Stimulated activated CD4-positive, alpha-beta T cell treated with anti-CD3 and anti-CD28 coated beads, Interleukin-15, amount 100 ng/mL, for 24 hours (primary cell): ENCODE results near the gene NUP62.

Source experiments
- DNase-seq: peaks from one replicate; pipeline ENCODE4 v3.0.0-alpha.2; 2020

NUP62 gene

GRCh38 chr19:49864890-49865289 is 64.4 kb downstream of the NUP62 start:
- no peak for DNase-seq

- DNase-seq: no peak
These were observed 65.4 kb downstream of the NUP62 start for GRCh38 chr19:49863935-49864320.

- no peak for DNase-seq
These were observed 65.9 kb downstream of the NUP62 start for GRCh38 chr19:49863254-49863934.

GRCh38 chr19:49862391-49863253 is 66.7 kb downstream of the NUP62 start:
- peak; percentile 44 for DNase-seq

- DNase-seq: no peak
These were observed 67.5 kb downstream of the NUP62 start for GRCh38 chr19:49861541-49862378.

GRCh38 chr19:49861107-49861506 is 68.2 kb downstream of the NUP62 start:
- no peak for DNase-seq

- DNase-seq: no peak
These were observed 68.8 kb downstream of the NUP62 start for GRCh38 chr19:49860336-49861102.

- DNase-seq: no peak
These were observed 69.5 kb downstream of the NUP62 start for GRCh38 chr19:49859682-49860335.

GRCh38 chr19:49858088-49858985 is 71.0 kb downstream of the NUP62 start:
- no peak for DNase-seq

- DNase-seq: no peak
These were observed 71.5 kb downstream of the NUP62 start for GRCh38 chr19:49857838-49858087.

GRCh38 chr19:49857061-49857837 is 72.1 kb downstream of the NUP62 start:
- no peak for DNase-seq
